OCI-LY7 (cell line): Measurements from ENCODE around the gene TRPM8.

Source experiments
- CTCF ChIP-seq: fragments of 200-600 bp; sonication (generic); conservative IDR thresholded peaks from 2 replicates; pipeline ENCODE4 v1.5.1; 2014; ENCODE audit warnings: mild to moderate bottlenecking, antibody characterized with exemption, low read length, moderate library complexity, mixed read lengths
- EZH2phosphoT487 ChIP-seq: fragments of 200-600 bp; sonication (generic); IDR thresholded peaks from 2 replicates; pipeline ENCODE4 v1.6.1; 2018; ENCODE audit warnings: low read depth, borderline replicate concordance, mild to moderate bottlenecking, mixed run types, antibody characterized with exemption, low read length, moderate library complexity, mixed read lengths

- TF ChIP-seq CTCF (no peak), EZH2phosphoT487 (no peak)
Observed at GRCh38 chr2:233979748-233980147, 62.6 kb downstream of the TRPM8 start.
